ENCODE data around the gene CTAGE4. TPM values are rescaled to one million over a fixed set of nuclear protein-coding genes. Genes with fewer than 3 reads are reported as not detected.
"Not testable (repeated sequence)": the region's sequence is repeated elsewhere in the genome, so short reads cannot be mapped to it uniquely, and the experiment has no call there.

The CTAGE4 gene
- total RNA-seq, 6 donors from 2014 or later, result 3.0 to 19.2 (median 7.3) TPM

- not testable (repeated sequence) for H3K27me3 ChIP-seq, H3K27ac ChIP-seq, DNase-seq, H3K36me3 ChIP-seq, H3K4me3 ChIP-seq, H3K4me1 ChIP-seq, H3K9me3 ChIP-seq
- WGBS, 2 donors, result 85 to 94% methylated on average over 1 of the region's 1 CpG
- peak in 1 of 2 donors; percentile 4 for ATAC-seq (ENCODE audit: low FRiP score in 2 of 2)
Measured at GRCh38 chr7:144218581-144218980, 35.3 kb downstream of the CTAGE4 start.

- not testable (repeated sequence) for H3K27me3 ChIP-seq, H3K4me3 ChIP-seq, H3K9me3 ChIP-seq, H3K4me1 ChIP-seq, DNase-seq, H3K27ac ChIP-seq, H3K36me3 ChIP-seq
- WGBS, 2 donors, result 100% methylated on average over 1 of the region's 4 CpGs; no CpG with 5 or more reads in 1 of the 2 donors
- ATAC-seq (ENCODE audit: low FRiP score in 2 of 2), result peak in 1 of 2 donors; percentile 61
Measured at GRCh38 chr7:144219149-144219548, 35.9 kb downstream of the CTAGE4 start.

DNA sequence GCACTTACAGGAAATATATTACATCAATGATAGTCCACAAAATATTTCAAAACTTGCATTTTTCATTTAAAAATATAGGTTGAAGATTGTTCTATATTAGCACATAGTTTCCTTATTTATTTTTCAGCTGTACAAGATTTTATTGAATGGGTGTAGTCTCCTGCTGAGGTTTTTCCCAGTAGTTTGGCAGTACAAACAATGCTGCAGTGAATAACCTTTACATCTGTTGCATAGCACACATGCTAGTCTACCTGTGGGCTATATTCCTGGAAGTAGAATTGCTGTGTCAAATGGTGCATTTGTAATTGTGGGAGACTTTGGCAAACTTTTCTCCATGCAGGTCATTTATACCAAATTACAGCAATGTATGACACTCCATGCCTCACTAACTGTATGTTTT, 37.3 kb downstream of the CTAGE4 start:
- H3K27me3 ChIP-seq; DNase-seq; H3K36me3 ChIP-seq; H3K9me3 ChIP-seq; H3K27ac ChIP-seq; ATAC-seq (ENCODE audit: low FRiP score in 2 of 2); H3K4me3 ChIP-seq; H3K4me1 ChIP-seq: not testable (repeated sequence)

- not testable (repeated sequence) for H3K4me1 ChIP-seq; H3K27ac ChIP-seq; DNase-seq; H3K36me3 ChIP-seq; H3K9me3 ChIP-seq; ATAC-seq (ENCODE audit: low FRiP score in 2 of 2); H3K4me3 ChIP-seq; H3K27me3 ChIP-seq
Measured at GRCh38 chr7:144223675-144224074, 40.4 kb downstream of the CTAGE4 start.

- not testable (repeated sequence) for H3K4me3 ChIP-seq, H3K27ac ChIP-seq, H3K27me3 ChIP-seq, H3K36me3 ChIP-seq, DNase-seq, H3K9me3 ChIP-seq, H3K4me1 ChIP-seq
- peak in 1 of 2 donors; percentile 47 for ATAC-seq (ENCODE audit: low FRiP score in 2 of 2)
- 72 to 83% methylated on average over 3 of the region's 4 CpGs for WGBS, 2 donors
Measured at GRCh38 chr7:144226866-144227265, 43.6 kb downstream of the CTAGE4 start.

GRCh38 chr7:144228810-144229209, 45.5 kb downstream of the CTAGE4 start:
- not testable (repeated sequence) for H3K36me3 ChIP-seq, H3K27me3 ChIP-seq, H3K4me1 ChIP-seq, H3K9me3 ChIP-seq, H3K4me3 ChIP-seq, H3K27ac ChIP-seq, DNase-seq
- WGBS, 2 donors, result 72 to 80% methylated on average over 1 to 2 of the region's 3 CpGs
- peak in 1 of 2 donors; percentile 59 for ATAC-seq (ENCODE audit: low FRiP score in 2 of 2)

DNA sequence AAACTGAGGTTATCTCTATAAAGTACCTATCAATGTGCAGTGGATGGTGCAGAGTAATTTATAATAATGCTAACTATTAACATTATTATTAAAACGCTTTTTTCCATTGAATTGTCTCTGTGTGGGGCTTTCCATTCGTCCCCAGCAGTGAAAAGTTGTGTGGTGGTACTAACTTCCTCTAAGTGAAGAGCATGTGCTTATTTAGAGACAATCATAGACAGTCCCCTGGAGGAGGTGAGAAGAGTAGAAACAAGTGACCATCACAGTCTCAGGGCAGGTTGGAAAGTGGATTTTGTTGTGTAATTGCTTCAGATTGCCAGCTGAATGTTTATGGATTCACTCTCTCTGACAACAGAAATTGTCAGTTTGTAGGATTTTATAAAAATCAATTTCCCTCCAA, 47.8 kb downstream of the CTAGE4 start:
- H3K27me3 ChIP-seq; ATAC-seq (ENCODE audit: low FRiP score in 2 of 2); H3K27ac ChIP-seq; DNase-seq; H3K36me3 ChIP-seq; H3K9me3 ChIP-seq; H3K4me3 ChIP-seq; H3K4me1 ChIP-seq: not testable (repeated sequence)
- no CpG with 5 or more reads among the region's 2 CpGs for WGBS, 2 donors

DNA sequence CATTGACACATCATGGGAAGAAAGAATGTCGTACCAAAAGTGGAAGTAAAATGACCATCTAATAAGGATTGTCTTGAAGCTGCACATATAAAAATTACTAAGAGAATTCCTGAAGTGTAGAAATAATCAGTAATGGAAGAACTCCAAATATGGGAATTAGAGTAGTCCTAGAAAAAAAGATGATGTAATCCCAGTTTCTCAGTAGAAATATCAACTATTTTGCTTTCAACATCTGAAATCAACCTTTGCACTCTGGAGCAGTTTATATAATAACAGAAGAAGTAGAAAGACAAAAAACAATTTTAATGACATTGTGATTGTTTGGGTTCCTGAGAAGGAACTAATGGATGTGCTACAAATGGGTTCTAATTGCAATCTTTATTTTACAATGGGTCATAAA, 49.8 kb downstream of the CTAGE4 start:
- H3K27ac ChIP-seq, H3K4me1 ChIP-seq, H3K9me3 ChIP-seq, H3K27me3 ChIP-seq, H3K36me3 ChIP-seq, DNase-seq, H3K4me3 ChIP-seq: not testable (repeated sequence)
- ATAC-seq (ENCODE audit: low FRiP score in 2 of 2), result peak in 1 of 2 donors; percentile 34
- 79 to 88% methylated on average over 1 of the region's 1 CpG for WGBS, 2 donors

Other genes starting within 250 kb of the CTAGE4 start
- not detected for gene OR2F2, start 248.2 kb upstream of the CTAGE4 start, total RNA-seq
- gene OR2F1, start 228.6 kb upstream of the CTAGE4 start, total RNA-seq, result not detected
- not detected for gene OR6B1, start 183.1 kb upstream of the CTAGE4 start, total RNA-seq
- not detected for gene OR2A5, start 134.5 kb upstream of the CTAGE4 start, total RNA-seq
- not detected for gene OR2A25, start 113.7 kb upstream of the CTAGE4 start, total RNA-seq
- not detected for gene OR2A12, start 97.2 kb upstream of the CTAGE4 start, total RNA-seq
- gene OR2A2, start 73.9 kb upstream of the CTAGE4 start, total RNA-seq, result not detected
- not detected for gene OR2A14, start 60.3 kb upstream of the CTAGE4 start, total RNA-seq
- gene ARHGEF35, start 12.4 kb downstream of the CTAGE4 start, total RNA-seq, result 10 to 100 TPM in 2 of 6 donors, 1 to 10 TPM in 4; 3.9 to 21.3 (median 8.3) TPM
- under 1 TPM in 3 of 6 donors, not detected in 3; 0.09 to 0.46 (median 0.10) TPM for gene OR2A42, start 56.1 kb downstream of the CTAGE4 start, total RNA-seq
- gene OR2A7, start 81.3 kb downstream of the CTAGE4 start, total RNA-seq, result 10 to 100 TPM in 1 of 6 donors, 1 to 10 TPM in 5; 4.5 to 12.0 (median 8.2) TPM
- gene CTAGE8, start 85.8 kb downstream of the CTAGE4 start, total RNA-seq, result 1 to 10 TPM in 5 of 6 donors, not detected in 1; 1.5 to 7.3 (median 2.5) TPM
- under 1 TPM in 3 of 6 donors, not detected in 3; 0.10 to 0.46 (median 0.14) TPM for gene OR2A1, start 129.0 kb downstream of the CTAGE4 start, total RNA-seq
- 10 to 100 TPM; 22.0 to 54.2 (median 29.2) TPM for gene ARHGEF5, start 171.9 kb downstream of the CTAGE4 start, total RNA-seq
- gene NOBOX, start 220.2 kb downstream of the CTAGE4 start, total RNA-seq, result not detected

Measured in upper lobe of left lung (tissue), 6 donors.